HEK293 (cell line): ENCODE data around the gene ZC3H12C.

Source experiments
- CTCF ChIA-PET: fragments of 350-600 bp; formaldehyde crosslinking; extraction: SDS; loops from one replicate; lab custom pipeline; 2021; ENCODE audit warnings: antibody characterized with exemption; lab: Yijun Ruan, JAX
- POLR2A ChIA-PET: fragments of 300-600 bp; formaldehyde crosslinking; extraction: SDS; loops from one replicate; lab custom pipeline; 2020; ENCODE audit warnings: antibody characterized with exemption, inconsistent platforms; lab: Yijun Ruan, JAX
- H3K27ac ChIP-seq: fragments of 200-500 bp; sonication (Bioruptor generic); 2 replicates; pipeline ENCODE4 v1.5.1; 2014; ENCODE audit warnings: low read depth, low read length, control low read depth, inconsistent platforms; ENCODE audit errors: extremely low read depth
- H3K36me3 ChIP-seq, 2 experiments: fragments of 200-500 bp in 1 of 2; sonication (Bioruptor generic) in 1 of 2; 1 replicate in 1 of 2; 2 replicates in 1 of 2; pipeline ENCODE4 v1.5.1; 2014 to 2017; ENCODE audit warnings: inconsistent platforms in 2 of 2, low read length in 2 of 2; ENCODE audit not compliant: control insufficient read depth in 2 of 2, insufficient read depth in 1 of 2
- H3K4me1 ChIP-seq: fragments of 200-500 bp; sonication (Bioruptor generic); 2 replicates; pipeline ENCODE4 v1.5.1; 2014; ENCODE audit warnings: mild to moderate bottlenecking, low read length, inconsistent platforms; ENCODE audit not compliant: control insufficient read depth, insufficient read depth
- H3K4me3 ChIP-seq: 2 replicates; pipeline ENCODE4 v1.5.1; 2011; ENCODE audit warnings: low read depth, mild to moderate bottlenecking, control low read depth, low read length, moderate library complexity
- H3K9me3 ChIP-seq: fragments of 200-500 bp; sonication (Bioruptor generic); 2 replicates; pipeline ENCODE4 v1.5.1; 2014; ENCODE audit warnings: low read depth, low read length, inconsistent platforms; ENCODE audit not compliant: control insufficient read depth, insufficient read depth
- AEBP2 ChIP-seq: fragments of 450-650 bp; formaldehyde crosslinking; IDR thresholded peaks from 2 replicates; pipeline ENCODE4 v1.5.1; 2016; ENCODE audit warnings: missing biosample characterization, missing genetic modification characterization, borderline replicate concordance
- GLIS1 ChIP-seq: fragments of 450-650 bp; formaldehyde crosslinking; IDR thresholded peaks from 2 replicates; pipeline ENCODE4 v1.5.1; 2016; ENCODE audit warnings: missing biosample characterization, missing genetic modification characterization
- PBX3 ChIP-seq: sonication (generic); formaldehyde crosslinking; IDR thresholded peaks from 2 replicates; pipeline ENCODE4 v1.8.1; 2022; ENCODE audit warnings: mild to moderate bottlenecking, moderate library complexity, missing genetic modification reagents
- REPIN1 ChIP-seq: fragments of 450-650 bp; formaldehyde crosslinking; IDR thresholded peaks from 2 replicates; pipeline ENCODE4 v1.5.1; 2017; ENCODE audit warnings: missing biosample characterization, missing genetic modification characterization, low read depth
- SP2 ChIP-seq: fragments of 450-650 bp; formaldehyde crosslinking; IDR thresholded peaks from 2 replicates; pipeline ENCODE4 v1.5.1; 2016; ENCODE audit warnings: missing biosample characterization, missing genetic modification characterization
- ZBTB20 ChIP-seq: fragments of 450-650 bp; formaldehyde crosslinking; IDR thresholded peaks from 2 replicates; pipeline ENCODE4 v1.5.1; 2016; ENCODE audit warnings: missing biosample characterization, missing genetic modification characterization
- ZBTB48 ChIP-seq: fragments of 450-650 bp; formaldehyde crosslinking; IDR thresholded peaks from 2 replicates; pipeline ENCODE4 v1.5.1; 2016; ENCODE audit warnings: missing biosample characterization, missing genetic modification characterization
- ZNF114 ChIP-seq: fragments of 450-650 bp; formaldehyde crosslinking; IDR thresholded peaks from 2 replicates; pipeline ENCODE4 v1.5.0; 2017; ENCODE audit warnings: missing biosample characterization, missing genetic modification characterization
- ZNF121 ChIP-seq: fragments of 450-650 bp; formaldehyde crosslinking; IDR thresholded peaks from 2 replicates; pipeline ENCODE4 v1.5.1; 2016; ENCODE audit warnings: missing biosample characterization, missing genetic modification characterization
- ZNF132 ChIP-seq: fragments of 450-650 bp; formaldehyde crosslinking; IDR thresholded peaks from 2 replicates; pipeline ENCODE4 v1.5.1; 2017; ENCODE audit warnings: missing biosample characterization, missing genetic modification characterization, borderline replicate concordance
- ZNF16 ChIP-seq: fragments of 450-650 bp; formaldehyde crosslinking; IDR thresholded peaks from 2 replicates; pipeline ENCODE4 v1.5.1; 2016; ENCODE audit warnings: low read depth, missing biosample characterization, missing genetic modification characterization
- ZNF354C ChIP-seq: fragments of 450-650 bp; formaldehyde crosslinking; IDR thresholded peaks from 2 replicates; pipeline ENCODE4 v1.5.1; 2016; ENCODE audit warnings: missing biosample characterization, missing genetic modification characterization, low read depth, borderline replicate concordance
- ZNF548 ChIP-seq: fragments of 450-650 bp; formaldehyde crosslinking; IDR thresholded peaks from 2 replicates; pipeline ENCODE4 v1.5.1; 2016; ENCODE audit warnings: missing biosample characterization, missing genetic modification characterization
- ZNF664 ChIP-seq: fragments of 450-650 bp; formaldehyde crosslinking; IDR thresholded peaks from 2 replicates; pipeline ENCODE4 v1.5.1; 2016; ENCODE audit warnings: missing biosample characterization, missing genetic modification characterization
- ZSCAN4 ChIP-seq: fragments of 450-650 bp; formaldehyde crosslinking; IDR thresholded peaks from 2 replicates; pipeline ENCODE4 v1.5.1; 2017; ENCODE audit warnings: missing biosample characterization, missing genetic modification characterization
- ZXDB ChIP-seq: fragments of 450-650 bp; formaldehyde crosslinking; IDR thresholded peaks from 2 replicates; pipeline ENCODE4 v1.5.1; 2016; ENCODE audit warnings: missing biosample characterization, missing genetic modification characterization
- TF ChIP-seq, protein P1 (sequence below): fragments of 450-650 bp; formaldehyde crosslinking; IDR thresholded peaks from 2 replicates; pipeline ENCODE4 v1.5.1; 2017; ENCODE audit warnings: missing biosample characterization, missing genetic modification characterization
- TF ChIP-seq, protein P2 (sequence below): fragments of 450-650 bp; formaldehyde crosslinking; IDR thresholded peaks from 2 replicates; pipeline ENCODE4 v1.5.1; 2016; ENCODE audit warnings: missing biosample characterization, missing genetic modification characterization
- TF ChIP-seq, protein P3 (sequence below): fragments of 450-650 bp; formaldehyde crosslinking; conservative IDR thresholded peaks from 2 replicates; pipeline ENCODE4 v1.5.1; 2016; ENCODE audit warnings: low read depth, missing biosample characterization, missing genetic modification characterization

ZC3H12C gene

GRCh38 chr11:110162216-110162615 is 69.0 kb downstream of the ZC3H12C start:
- ChIA-PET CTCF (interaction anchor here (0.7 to 4.1 kb wide), 2 partner anchors 12 to 265 kb away, joined by 3 to 24 read pairs; no protein-coding TSS in a partner anchor), POLR2A (no interaction called here)
- no peak overlapping the region for H3K4me3 ChIP-seq
- no peak for TF ChIP-seq ZNF114 (tag by site-specific recombination)
- TF ChIP-seq ZNF548 = no peak
- TF ChIP-seq SP2 (tag by site-specific recombination) = no peak
- TF ChIP-seq ZSCAN4 (tag by site-specific recombination) = no peak
- TF ChIP-seq ZNF121 = no peak
- TF ChIP-seq, all 188 proteins: peak for 0
- no peak overlapping the region for H3K27ac ChIP-seq
- peaks cover 0 to 67% of the 10 kb centered on the region in 2 experiments; a peak in 1 of 3 replicates for H3K36me3 ChIP-seq
- H3K9me3 ChIP-seq = no peaks in the 10 kb centered on the region
- no peaks in the 10 kb centered on the region for H3K4me1 ChIP-seq

GRCh38 chr11:110165039-110165925 is 72.1 kb downstream of the ZC3H12C start:
- no peaks in the 10 kb centered on the region for H3K4me1 ChIP-seq
- H3K36me3 ChIP-seq = peaks cover 0 to 54% of the 10 kb centered on the region in 2 experiments; a peak in 1 of 3 replicates
- no peak overlapping the region for H3K4me3 ChIP-seq
- no peak overlapping the region for H3K27ac ChIP-seq
- TF ChIP-seq ZNF16 (tag by site-specific recombination) (no peak), ZNF354C (tag by site-specific recombination) (no peak), ZBTB20 (tag by site-specific recombination) (no peak), ZNF132 (tag by site-specific recombination) (no peak), ZXDB (tag by site-specific recombination) (no peak), ZNF664 (tag by site-specific recombination) (no peak), PBX3 (CRISPR knock-in tag) (no peak), AEBP2 (tag by site-specific recombination) (no peak), GLIS1 (no peak), ZBTB48 (tag by site-specific recombination) (no peak), REPIN1 (tag by site-specific recombination) (no peak)
- TF ChIP-seq, protein P1, sequence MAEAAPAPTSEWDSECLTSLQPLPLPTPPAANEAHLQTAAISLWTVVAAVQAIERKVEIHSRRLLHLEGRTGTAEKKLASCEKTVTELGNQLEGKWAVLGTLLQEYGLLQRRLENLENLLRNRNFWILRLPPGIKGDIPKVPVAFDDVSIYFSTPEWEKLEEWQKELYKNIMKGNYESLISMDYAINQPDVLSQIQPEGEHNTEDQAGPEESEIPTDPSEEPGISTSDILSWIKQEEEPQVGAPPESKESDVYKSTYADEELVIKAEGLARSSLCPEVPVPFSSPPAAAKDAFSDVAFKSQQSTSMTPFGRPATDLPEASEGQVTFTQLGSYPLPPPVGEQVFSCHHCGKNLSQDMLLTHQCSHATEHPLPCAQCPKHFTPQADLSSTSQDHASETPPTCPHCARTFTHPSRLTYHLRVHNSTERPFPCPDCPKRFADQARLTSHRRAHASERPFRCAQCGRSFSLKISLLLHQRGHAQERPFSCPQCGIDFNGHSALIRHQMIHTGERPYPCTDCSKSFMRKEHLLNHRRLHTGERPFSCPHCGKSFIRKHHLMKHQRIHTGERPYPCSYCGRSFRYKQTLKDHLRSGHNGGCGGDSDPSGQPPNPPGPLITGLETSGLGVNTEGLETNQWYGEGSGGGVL (tag by site-specific recombination) = no peak
- TF ChIP-seq, protein P2, sequence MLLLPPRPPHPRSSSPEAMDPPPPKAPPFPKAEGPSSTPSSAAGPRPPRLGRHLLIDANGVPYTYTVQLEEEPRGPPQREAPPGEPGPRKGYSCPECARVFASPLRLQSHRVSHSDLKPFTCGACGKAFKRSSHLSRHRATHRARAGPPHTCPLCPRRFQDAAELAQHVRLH = no peak
- TF ChIP-seq, protein P3, sequence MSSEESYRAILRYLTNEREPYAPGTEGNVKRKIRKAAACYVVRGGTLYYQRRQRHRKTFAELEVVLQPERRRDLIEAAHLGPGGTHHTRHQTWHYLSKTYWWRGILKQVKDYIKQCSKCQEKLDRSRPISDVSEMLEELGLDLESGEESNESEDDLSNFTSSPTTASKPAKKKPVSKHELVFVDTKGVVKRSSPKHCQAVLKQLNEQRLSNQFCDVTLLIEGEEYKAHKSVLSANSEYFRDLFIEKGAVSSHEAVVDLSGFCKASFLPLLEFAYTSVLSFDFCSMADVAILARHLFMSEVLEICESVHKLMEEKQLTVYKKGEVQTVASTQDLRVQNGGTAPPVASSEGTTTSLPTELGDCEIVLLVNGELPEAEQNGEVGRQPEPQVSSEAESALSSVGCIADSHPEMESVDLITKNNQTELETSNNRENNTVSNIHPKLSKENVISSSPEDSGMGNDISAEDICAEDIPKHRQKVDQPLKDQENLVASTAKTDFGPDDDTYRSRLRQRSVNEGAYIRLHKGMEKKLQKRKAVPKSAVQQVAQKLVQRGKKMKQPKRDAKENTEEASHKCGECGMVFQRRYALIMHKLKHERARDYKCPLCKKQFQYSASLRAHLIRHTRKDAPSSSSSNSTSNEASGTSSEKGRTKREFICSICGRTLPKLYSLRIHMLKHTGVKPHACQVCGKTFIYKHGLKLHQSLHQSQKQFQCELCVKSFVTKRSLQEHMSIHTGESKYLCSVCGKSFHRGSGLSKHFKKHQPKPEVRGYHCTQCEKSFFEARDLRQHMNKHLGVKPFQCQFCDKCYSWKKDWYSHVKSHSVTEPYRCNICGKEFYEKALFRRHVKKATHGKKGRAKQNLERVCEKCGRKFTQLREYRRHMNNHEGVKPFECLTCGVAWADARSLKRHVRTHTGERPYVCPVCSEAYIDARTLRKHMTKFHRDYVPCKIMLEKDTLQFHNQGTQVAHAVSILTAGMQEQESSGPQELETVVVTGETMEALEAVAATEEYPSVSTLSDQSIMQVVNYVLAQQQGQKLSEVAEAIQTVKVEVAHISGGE (tag by site-specific recombination) = no peak
- H3K9me3 ChIP-seq = no peaks in the 10 kb centered on the region
- ChIA-PET POLR2A (no interaction called here), CTCF (interaction anchor here (0.6 to 1.7 kb wide), 5 partner anchors 9 to 1395 kb away, joined by 3 to 7 read pairs (median 3); no protein-coding TSS in a partner anchor)
